MCF 10A (cell line): Measurements from ENCODE around the gene AP1S2. TPM values are rescaled to one million over a fixed set of nuclear protein-coding genes. Genes with fewer than 3 reads are reported as not detected.
"Not testable (repeated sequence)": the region's sequence is repeated elsewhere in the genome, so short reads cannot be mapped to it uniquely, and the experiment has no call there.

Experiments
- BruUV-seq: library from RNA; stranded (reverse); fragments of 400-500 nt; replicated peaks from 2 replicates; lab custom pipeline; 2021; lab: Mats Ljungman, UMichigan
- CTCF ChIA-PET: fragments of 300-600 bp; sonication (Branson Sonifier 250); formaldehyde crosslinking; extraction: SDS; loops from one replicate; lab custom pipeline; 2021; ENCODE audit warnings: antibody characterized with exemption, inconsistent platforms; lab: Yijun Ruan, JAX
- POLR2A ChIA-PET: fragments of 300-600, 350-650 bp; sonication (Branson Sonifier 250); formaldehyde crosslinking; extraction: SDS; loops from one replicate; lab custom pipeline; 2020; ENCODE audit warnings: antibody characterized with exemption, inconsistent platforms; lab: Yijun Ruan, JAX
- DNase-seq: peaks from one replicate; pipeline ENCODE4 v3.0.0-alpha.2; 2018; ENCODE audit not compliant: unreplicated experiment
- H3K27ac Mint-ChIP-seq: one replicate; pipeline ENCODE4 v1.8.0; 2022; ENCODE audit warnings: mild to moderate bottlenecking, low read depth, mixed read lengths; ENCODE audit not compliant: unreplicated experiment
- H3K27me3 Mint-ChIP-seq: one replicate; pipeline ENCODE4 v1.8.0; 2022; ENCODE audit warnings: mixed read lengths; ENCODE audit not compliant: insufficient read depth, unreplicated experiment
- H3K36me3 Mint-ChIP-seq: one replicate; pipeline ENCODE4 v1.8.0; 2022; ENCODE audit warnings: mild to moderate bottlenecking, moderate library complexity, mixed read lengths; ENCODE audit not compliant: insufficient read depth, unreplicated experiment
- H3K4me1 Mint-ChIP-seq: one replicate; pipeline ENCODE4 v1.8.0; 2022; ENCODE audit warnings: mixed read lengths; ENCODE audit not compliant: insufficient read depth, unreplicated experiment
- H3K4me3 Mint-ChIP-seq: one replicate; pipeline ENCODE4 v1.8.0; 2022; ENCODE audit warnings: mild to moderate bottlenecking, moderate library complexity, mixed read lengths; ENCODE audit not compliant: unreplicated experiment
- H3K9me3 Mint-ChIP-seq: one replicate; pipeline ENCODE4 v1.8.0; 2022; ENCODE audit warnings: mixed read lengths; ENCODE audit not compliant: unreplicated experiment
- CTCF ChIP-seq: fragments of 200-600 bp; IDR thresholded peaks from one replicate; pipeline ENCODE4 v1.8.0; 2022; ENCODE audit warnings: antibody characterized with exemption, mild to moderate bottlenecking; ENCODE audit not compliant: unreplicated experiment
- intact Hi-C: fragments of 100-400 bp; cut with micrococcal nuclease; formaldehyde crosslinking; loops from 2 replicates; pipeline ENCODE4 v1.14.1; 2022
- total RNA-seq: library from RNA; stranded (reverse); gene quantifications from 2 replicates; pipeline ENCODE4 v1.2.3, GENCODE V29; 2022

AP1S2 gene
- total RNA-seq, 1 experiment from 2014 or later: 9.4 TPM

- intact Hi-C loops: no loop called here
- H3K4me3 Mint-ChIP-seq: no peak overlapping the region
Measured at GRCh38 chrX:15882704-15883539, 28.3 kb upstream of the AP1S2 start.

GRCh38 chrX:15881381-15881897 lies 26.8 kb upstream of the AP1S2 start:
- no peak for TF ChIP-seq CTCF
- Mint-ChIP-seq H3K27me3 (peaks cover 70% of the 10 kb centered on the region), H3K27ac (no peak overlapping the region), H3K36me3 (no peaks in the 10 kb centered on the region), H3K4me1 (no peaks in the 10 kb centered on the region), H3K4me3 (no peak overlapping the region), H3K9me3 (peaks cover 7% of the 10 kb centered on the region)
- intact Hi-C loops: no loop called here
- CTCF ChIA-PET: no interaction called here
- DNase-seq: no peak
- POLR2A ChIA-PET: no interaction called here
- no TSS peak for BruUV-seq

More at GRCh38 chrX:15882704-15883539, 28.3 kb upstream of the AP1S2 start:
- Mint-ChIP-seq H3K27me3 (peaks cover 61% of the 10 kb centered on the region), H3K9me3 (peaks cover 7% of the 10 kb centered on the region), H3K36me3 (no peaks in the 10 kb centered on the region), H3K4me1 (no peaks in the 10 kb centered on the region), H3K27ac (no peak overlapping the region)
- BruUV-seq: no TSS peak
- no peak for TF ChIP-seq CTCF
- CTCF ChIA-PET: no interaction called here
- POLR2A ChIA-PET: no interaction called here
- DNase-seq: peak; percentile 22

- DNase-seq, H3K4me3 Mint-ChIP-seq, H3K4me1 Mint-ChIP-seq, POLR2A ChIA-PET, H3K36me3 Mint-ChIP-seq, H3K9me3 Mint-ChIP-seq, BruUV-seq, intact Hi-C loops, H3K27ac Mint-ChIP-seq, CTCF ChIA-PET: not testable (repeated sequence)
- H3K27me3 Mint-ChIP-seq: peaks cover 75% of the 10 kb centered on the region
Measured at GRCh38 chrX:15877914-15878313, 23.3 kb upstream of the AP1S2 start.

- ChIA-PET CTCF (interaction anchor here (0.7 kb wide), 1 partner anchor 548 kb away, joined by 3 read pairs; no protein-coding TSS in a partner anchor), POLR2A (no interaction called here)
- TF ChIP-seq CTCF: no peak
- H3K27ac Mint-ChIP-seq: no peak overlapping the region
- no peaks in the 10 kb centered on the region for H3K36me3 Mint-ChIP-seq
- intact Hi-C loops: no loop called here
- peaks cover 70% of the 10 kb centered on the region for H3K27me3 Mint-ChIP-seq
- H3K9me3 Mint-ChIP-seq: peaks cover 7% of the 10 kb centered on the region
- no peaks in the 10 kb centered on the region for H3K4me1 Mint-ChIP-seq
- no TSS peak for BruUV-seq
- no peak overlapping the region for H3K4me3 Mint-ChIP-seq
- peak; percentile 76 for DNase-seq
Measured at GRCh38 chrX:15877380-15877779, 22.8 kb upstream of the AP1S2 start.
